GM12872 (cell line): ENCODE results near the gene JMJD7.

Source experiments
- CTCF ChIP-seq: IDR thresholded peaks from 3 replicates; pipeline ENCODE4 v1.5.1; 2011; ENCODE audit warnings: low read depth, mild to moderate bottlenecking, low read length, moderate library complexity; ENCODE audit not compliant: insufficient read depth

JMJD7 gene

DNA sequence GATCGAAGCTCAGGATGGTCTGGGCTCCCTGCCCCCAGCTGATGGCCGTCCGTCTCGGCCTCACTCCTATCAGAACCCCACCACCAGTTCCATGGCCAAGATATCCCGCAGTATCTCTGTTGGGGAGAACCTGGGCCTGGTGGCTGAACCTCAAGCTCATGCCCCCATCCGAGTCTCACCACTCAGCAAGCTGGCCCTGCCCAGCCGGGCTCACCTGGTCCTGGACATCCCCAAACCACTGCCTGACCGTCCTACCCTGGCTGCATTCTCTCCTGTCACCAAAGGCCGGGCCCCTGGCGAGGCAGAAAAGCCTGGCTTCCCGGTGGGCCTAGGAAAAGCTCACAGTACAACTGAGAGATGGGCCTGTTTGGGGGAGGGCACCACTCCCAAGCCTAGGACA, 4.4 kb upstream of the JMJD7 start:
- no peak for TF ChIP-seq CTCF

- no peak for TF ChIP-seq CTCF
These were observed 3.7 kb upstream of the JMJD7 start for GRCh38 chr15:41824062-41824745.

- no peak for TF ChIP-seq CTCF
These were observed 2.7 kb upstream of the JMJD7 start for GRCh38 chr15:41825145-41825544.

GRCh38 chr15:41825572-41826535, 2.0 kb upstream of the JMJD7 start:
- no peak for TF ChIP-seq CTCF

GRCh38 chr15:41827290-41827879, 507 bp upstream of the JMJD7 start:
- TF ChIP-seq CTCF, result no peak

GRCh38 chr15:41828807-41829141, 882 bp downstream of the JMJD7 start:
- no peak for TF ChIP-seq CTCF

- no peak for TF ChIP-seq CTCF
These were observed 2.2 kb downstream of the JMJD7 start for GRCh38 chr15:41829959-41830646.
